Activated CD4-positive, alpha-beta T cell treated with anti-CD3 and anti-CD28 coated beads for 24 hours (primary cell): Measurements from ENCODE around the gene THAP2.
A peak's percentile ranks its signal among the peaks of the same experiment; 100 is the strongest.

ENCODE experiments used
- DNase-seq, 2 donors: peaks; one replicate each; pipeline ENCODE4 v3.0.0-alpha.2; 2020; ENCODE audit warnings: low read depth in 2 of 2

The THAP2 gene

GRCh38 chr12:71663561-71664410, at the start of gene THAP2, which contains the start of gene ZFC3H1:
THAP2 (plus strand) TSS chr12:71664301; CDS start chr12:71664510, 209 bp downstream.
ZFC3H1 (minus strand) TSS chr12:71663848; CDS start chr12:71663610, 238 bp downstream.
- peak; percentile 71 to 75 for DNase-seq

GRCh38 chr12:71621938-71622337, 42.2 kb upstream of the THAP2 start:
- DNase-seq = no peak

GRCh38 chr12:71625476-71625875, 38.6 kb upstream of the THAP2 start:
- no peak for DNase-seq

- no peak for DNase-seq
These were observed 38.0 kb upstream of the THAP2 start for GRCh38 chr12:71626098-71626497.

- no peak for DNase-seq
These were observed 37.3 kb upstream of the THAP2 start for GRCh38 chr12:71626768-71627167.

GRCh38 chr12:71627438-71628002, 36.6 kb upstream of the THAP2 start:
- DNase-seq = no peak

GRCh38 chr12:71636704-71637115, 27.4 kb upstream of the THAP2 start:
- no peak for DNase-seq

- DNase-seq = no peak
These were observed 25.6 kb upstream of the THAP2 start for GRCh38 chr12:71638499-71638898.

- DNase-seq = no peak
These were observed 24.8 kb upstream of the THAP2 start for GRCh38 chr12:71639341-71639760.

GRCh38 chr12:71640316-71640715, 23.8 kb upstream of the THAP2 start:
- no peak for DNase-seq

- DNase-seq = no peak
These were observed 22.7 kb upstream of the THAP2 start for GRCh38 chr12:71641390-71641789.

GRCh38 chr12:71642264-71642663, 21.8 kb upstream of the THAP2 start:
- DNase-seq = no peak

- no peak for DNase-seq
These were observed 18.8 kb upstream of the THAP2 start for GRCh38 chr12:71645268-71645667.

- no peak for DNase-seq
These were observed 17.6 kb upstream of the THAP2 start for GRCh38 chr12:71646512-71646911.

- DNase-seq = no peak
These were observed 15.6 kb upstream of the THAP2 start for GRCh38 chr12:71648537-71648936.

- no peak for DNase-seq
These were observed 14.7 kb upstream of the THAP2 start for GRCh38 chr12:71649401-71649800.

- DNase-seq = no peak
These were observed 11.4 kb upstream of the THAP2 start for GRCh38 chr12:71652656-71653055.

- no peak for DNase-seq
These were observed 11.0 kb upstream of the THAP2 start for GRCh38 chr12:71653137-71653536.

- no peak for DNase-seq
These were observed 9.9 kb upstream of the THAP2 start for GRCh38 chr12:71654200-71654599.

GRCh38 chr12:71655495-71655894, 8.6 kb upstream of the THAP2 start:
- DNase-seq = no peak

GRCh38 chr12:71655907-71656306, 8.2 kb upstream of the THAP2 start:
- no peak for DNase-seq

- no peak for DNase-seq
These were observed 7.4 kb upstream of the THAP2 start for GRCh38 chr12:71656740-71657139.

- DNase-seq = no peak
These were observed 2.0 kb upstream of the THAP2 start for GRCh38 chr12:71661977-71662530.
